HepG2 (cell line): ENCODE results near the gene USF1. TPM values are rescaled to one million over a fixed set of nuclear protein-coding genes. Genes with fewer than 3 reads are reported as not detected.

Experiments
- FOXO1 ChIP-seq: sonication (generic); formaldehyde crosslinking; IDR thresholded peaks from 2 replicates; pipeline ENCODE4 v1.4.0; 2020; ENCODE audit warnings: missing genetic modification reagents
- IRF2 ChIP-seq: IDR thresholded peaks from 2 replicates; pipeline ENCODE4 v1.6.1; 2018; ENCODE audit warnings: missing genetic modification reagents, missing compliant biosample characterization
- JDP2 ChIP-seq: sonication (generic); formaldehyde crosslinking; IDR thresholded peaks from 2 replicates; pipeline ENCODE4 v1.8.1; 2022; ENCODE audit warnings: missing genetic modification reagents, borderline replicate concordance
- JUNB ChIP-seq: sonication (generic); formaldehyde crosslinking; IDR thresholded peaks from 2 replicates; pipeline ENCODE4 v1.8.0; 2022; ENCODE audit warnings: missing genetic modification reagents, mild to moderate bottlenecking, borderline replicate concordance
- KLF11 ChIP-seq: IDR thresholded peaks from 2 replicates; pipeline ENCODE4 v1.6.1; 2016; ENCODE audit warnings: missing compliant biosample characterization
- NCOA2 ChIP-seq: sonication (generic); formaldehyde crosslinking; IDR thresholded peaks from 2 replicates; pipeline ENCODE4 v1.8.0; 2022; ENCODE audit warnings: inconsistent platforms
- NR2F2 ChIP-seq: IDR thresholded peaks from 2 replicates; pipeline ENCODE4 v1.6.1; 2012; ENCODE audit warnings: low read depth, inconsistent platforms, borderline replicate concordance
- POLR2A ChIP-seq, 2 experiments: IDR thresholded peaks; 2 replicates each; pipeline ENCODE4 v1.6.1; 2011; ENCODE audit warnings: low read depth in 2 of 2, low read length in 2 of 2, mild to moderate bottlenecking in 1 of 2, moderate library complexity in 1 of 2; ENCODE audit not compliant: insufficient read depth in 1 of 2
- RBM39 ChIP-seq: fragments of 200-400 bp; formaldehyde crosslinking; IDR thresholded peaks from one replicate; pipeline ENCODE4 v1.6.1; 2018; ENCODE audit warnings: antibody characterized with exemption, mild to moderate bottlenecking, low read depth, low read length; ENCODE audit not compliant: poor library complexity, severe bottlenecking
- SATB2 ChIP-seq: sonication (generic); formaldehyde crosslinking; IDR thresholded peaks from 2 replicates; pipeline ENCODE4 v1.5.0; 2020; ENCODE audit warnings: missing genetic modification reagents
- TBP ChIP-seq: sonication (generic); formaldehyde crosslinking; IDR thresholded peaks from 2 replicates; pipeline ENCODE4 v1.5.0; 2020; ENCODE audit warnings: missing genetic modification reagents
- ZNF121 ChIP-seq: sonication (generic); formaldehyde crosslinking; IDR thresholded peaks from 2 replicates; pipeline ENCODE4 v1.5.0; 2020; ENCODE audit warnings: mild to moderate bottlenecking, missing genetic modification reagents
- ZNF180 ChIP-seq: sonication (generic); formaldehyde crosslinking; IDR thresholded peaks from 2 replicates; pipeline ENCODE4 v1.4.0; 2020; ENCODE audit warnings: low read depth, missing genetic modification reagents, borderline replicate concordance
- ZNF317 ChIP-seq: sonication (generic); formaldehyde crosslinking; IDR thresholded peaks from 2 replicates; pipeline ENCODE4 v1.5.0; 2020; ENCODE audit warnings: mild to moderate bottlenecking, missing genetic modification reagents
- ZNF597 ChIP-seq: sonication (generic); formaldehyde crosslinking; IDR thresholded peaks from 2 replicates; pipeline ENCODE4 v1.5.0; 2020; ENCODE audit warnings: missing genetic modification reagents
- ZNF614 ChIP-seq: IDR thresholded peaks from 2 replicates; pipeline ENCODE4 v1.6.1; 2018; ENCODE audit warnings: missing biosample characterization, missing genetic modification reagents, inconsistent platforms, borderline replicate concordance
- ZNF761 ChIP-seq: sonication (generic); formaldehyde crosslinking; conservative IDR thresholded peaks from 2 replicates; pipeline ENCODE4 v1.4.0; 2020; ENCODE audit warnings: mild to moderate bottlenecking, missing genetic modification reagents
- polyA plus RNA-seq, 8 experiments: library from polyadenylated mRNA; depleted of rRNA in 3 of 8; stranded (reverse) in 7 of 8; unstranded in 1 of 8; fragments of >200 nt; fragmentation: Illumina TruSeq in 4 of 8; extraction: Trizol in 4 of 8; gene quantifications; 2 replicates each; pipeline versions ENCODE4 v1.2.1 to v1.2.3, GENCODE V29; 2011 to 2016; ENCODE audit warnings: low read depth in 4 of 8, missing spikeins in 1 of 8, mixed read lengths in 1 of 8; ENCODE audit not compliant: insufficient read depth in 1 of 8
- total RNA-seq, 5 experiments: library from RNA; depleted of rRNA; stranded (reverse); fragments of >200 nt; fragmentation: Illumina TruSeq; extraction: Trizol; gene quantifications; 2 replicates each; pipeline ENCODE4 v1.2.3, GENCODE V29; 2016; ENCODE audit warnings: low read depth in 1 of 5
- TF ChIP-seq, protein P1 (sequence below): sonication (generic); formaldehyde crosslinking; IDR thresholded peaks from 2 replicates; pipeline ENCODE4 v1.9.0; 2022; ENCODE audit warnings: missing genetic modification reagents, mild to moderate bottlenecking, borderline replicate concordance
- TF ChIP-seq, protein P2 (sequence below): sonication (generic); formaldehyde crosslinking; IDR thresholded peaks from 2 replicates; pipeline ENCODE4 v1.4.0; 2020; ENCODE audit warnings: missing genetic modification reagents
- TF ChIP-seq, protein P3 (sequence below): sonication (generic); formaldehyde crosslinking; IDR thresholded peaks from 2 replicates; pipeline ENCODE4 v1.4.0; 2020; ENCODE audit warnings: mild to moderate bottlenecking, missing genetic modification reagents
- TF ChIP-seq, protein P4 (sequence below): sonication (generic); formaldehyde crosslinking; IDR thresholded peaks from 2 replicates; pipeline ENCODE4 v1.9.0; 2021; ENCODE audit warnings: missing genetic modification reagents, borderline replicate concordance

The USF1 gene
- total and polyA plus RNA-seq, 2 of the 13 experiments (the other 11 are each of a cell fraction or from before 2014, with no cell fraction given) = 26.9 to 39.4 TPM

- TF ChIP-seq TBP (no peak), ZNF597 (no peak), POLR2A (IDR thresholded peaks at IDR 0.05; ENCODE audit: insufficient read depth in 1 of 2, low read depth in 2 of 2, low read length in 2 of 2) (peak; percentile 62 to 65), ZNF121 (CRISPR knock-in tag) (peak; percentile 19; the same call in 1 of the 2 replicates), IRF2 (CRISPR knock-in tag) (peak; percentile 34; the same call in 1 of the 2 replicates), NR2F2 (no peak), ZNF614 (CRISPR knock-in tag) (0 out of 2 replicates have a peak, but pooled peaks have one; percentile 42), SATB2 (CRISPR knock-in tag) (0 out of 2 replicates have a peak, but pooled peaks have one; percentile 20), FOXO1 (CRISPR knock-in tag) (no peak), JDP2 (no peak), KLF11 (CRISPR knock-in tag) (no peak), RBM39 (peak; percentile 79), ZNF317 (CRISPR knock-in tag) (no peak), ZNF761 (CRISPR knock-in tag) (no peak), NCOA2 (CRISPR knock-in tag) (no peak), ZNF180 (CRISPR knock-in tag) (no peak), JUNB (no peak)
- TF ChIP-seq, protein P1, sequence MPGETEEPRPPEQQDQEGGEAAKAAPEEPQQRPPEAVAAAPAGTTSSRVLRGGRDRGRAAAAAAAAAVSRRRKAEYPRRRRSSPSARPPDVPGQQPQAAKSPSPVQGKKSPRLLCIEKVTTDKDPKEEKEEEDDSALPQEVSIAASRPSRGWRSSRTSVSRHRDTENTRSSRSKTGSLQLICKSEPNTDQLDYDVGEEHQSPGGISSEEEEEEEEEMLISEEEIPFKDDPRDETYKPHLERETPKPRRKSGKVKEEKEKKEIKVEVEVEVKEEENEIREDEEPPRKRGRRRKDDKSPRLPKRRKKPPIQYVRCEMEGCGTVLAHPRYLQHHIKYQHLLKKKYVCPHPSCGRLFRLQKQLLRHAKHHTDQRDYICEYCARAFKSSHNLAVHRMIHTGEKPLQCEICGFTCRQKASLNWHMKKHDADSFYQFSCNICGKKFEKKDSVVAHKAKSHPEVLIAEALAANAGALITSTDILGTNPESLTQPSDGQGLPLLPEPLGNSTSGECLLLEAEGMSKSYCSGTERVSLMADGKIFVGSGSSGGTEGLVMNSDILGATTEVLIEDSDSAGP (CRISPR knock-in tag) = no peak
- TF ChIP-seq, protein P2, sequence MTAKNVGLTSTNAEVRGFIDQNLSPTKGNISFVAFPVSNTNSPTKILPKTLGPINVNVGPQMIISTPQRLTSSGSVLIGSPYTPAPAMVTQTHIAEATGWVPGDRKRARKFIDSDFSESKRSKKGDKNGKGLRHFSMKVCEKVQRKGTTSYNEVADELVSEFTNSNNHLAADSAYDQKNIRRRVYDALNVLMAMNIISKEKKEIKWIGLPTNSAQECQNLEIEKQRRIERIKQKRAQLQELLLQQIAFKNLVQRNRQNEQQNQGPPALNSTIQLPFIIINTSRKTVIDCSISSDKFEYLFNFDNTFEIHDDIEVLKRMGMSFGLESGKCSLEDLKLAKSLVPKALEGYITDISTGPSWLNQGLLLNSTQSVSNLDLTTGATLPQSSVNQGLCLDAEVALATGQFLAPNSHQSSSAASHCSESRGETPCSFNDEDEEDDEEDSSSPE (CRISPR knock-in tag) = peak; percentile 15; the same call in 1 of the 2 replicates
- TF ChIP-seq, protein P3, sequence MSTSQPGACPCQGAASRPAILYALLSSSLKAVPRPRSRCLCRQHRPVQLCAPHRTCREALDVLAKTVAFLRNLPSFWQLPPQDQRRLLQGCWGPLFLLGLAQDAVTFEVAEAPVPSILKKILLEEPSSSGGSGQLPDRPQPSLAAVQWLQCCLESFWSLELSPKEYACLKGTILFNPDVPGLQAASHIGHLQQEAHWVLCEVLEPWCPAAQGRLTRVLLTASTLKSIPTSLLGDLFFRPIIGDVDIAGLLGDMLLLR (CRISPR knock-in tag) = no peak
- TF ChIP-seq, protein P4, sequence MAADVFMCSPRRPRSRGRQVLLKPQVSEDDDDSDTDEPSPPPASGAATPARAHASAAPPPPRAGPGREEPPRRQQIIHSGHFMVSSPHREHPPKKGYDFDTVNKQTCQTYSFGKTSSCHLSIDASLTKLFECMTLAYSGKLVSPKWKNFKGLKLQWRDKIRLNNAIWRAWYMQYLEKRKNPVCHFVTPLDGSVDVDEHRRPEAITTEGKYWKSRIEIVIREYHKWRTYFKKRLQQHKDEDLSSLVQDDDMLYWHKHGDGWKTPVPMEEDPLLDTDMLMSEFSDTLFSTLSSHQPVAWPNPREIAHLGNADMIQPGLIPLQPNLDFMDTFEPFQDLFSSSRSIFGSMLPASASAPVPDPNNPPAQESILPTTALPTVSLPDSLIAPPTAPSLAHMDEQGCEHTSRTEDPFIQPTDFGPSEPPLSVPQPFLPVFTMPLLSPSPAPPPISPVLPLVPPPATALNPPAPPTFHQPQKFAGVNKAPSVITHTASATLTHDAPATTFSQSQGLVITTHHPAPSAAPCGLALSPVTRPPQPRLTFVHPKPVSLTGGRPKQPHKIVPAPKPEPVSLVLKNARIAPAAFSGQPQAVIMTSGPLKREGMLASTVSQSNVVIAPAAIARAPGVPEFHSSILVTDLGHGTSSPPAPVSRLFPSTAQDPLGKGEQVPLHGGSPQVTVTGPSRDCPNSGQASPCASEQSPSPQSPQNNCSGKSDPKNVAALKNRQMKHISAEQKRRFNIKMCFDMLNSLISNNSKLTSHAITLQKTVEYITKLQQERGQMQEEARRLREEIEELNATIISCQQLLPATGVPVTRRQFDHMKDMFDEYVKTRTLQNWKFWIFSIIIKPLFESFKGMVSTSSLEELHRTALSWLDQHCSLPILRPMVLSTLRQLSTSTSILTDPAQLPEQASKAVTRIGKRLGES = no peak
Measured at GRCh38 chr1:161044908-161045735, 655 bp downstream of the USF1 start (continued).
